ENCODE measurements around the gene RTTN.

DNA sequence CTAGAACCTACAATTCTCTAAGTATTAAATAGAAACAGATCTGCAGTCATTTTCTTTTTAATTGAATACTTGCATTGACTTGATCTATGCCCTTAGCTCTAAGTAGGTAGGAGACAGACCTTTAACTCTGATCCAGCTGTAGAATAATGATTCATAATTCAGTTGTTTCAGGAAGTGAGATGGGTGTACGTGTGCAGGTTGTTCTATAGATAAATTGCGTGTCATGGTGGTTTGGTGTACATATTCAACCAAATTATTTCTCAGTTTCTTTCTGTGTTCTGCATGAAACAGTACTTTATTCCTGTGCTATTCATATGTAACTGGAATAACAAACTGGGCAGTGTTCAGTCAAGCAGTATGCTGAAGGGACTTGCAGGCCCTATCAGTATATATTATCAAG, 223.5 kb downstream of the RTTN start:
- TF ChIP-seq, protein P1, sequence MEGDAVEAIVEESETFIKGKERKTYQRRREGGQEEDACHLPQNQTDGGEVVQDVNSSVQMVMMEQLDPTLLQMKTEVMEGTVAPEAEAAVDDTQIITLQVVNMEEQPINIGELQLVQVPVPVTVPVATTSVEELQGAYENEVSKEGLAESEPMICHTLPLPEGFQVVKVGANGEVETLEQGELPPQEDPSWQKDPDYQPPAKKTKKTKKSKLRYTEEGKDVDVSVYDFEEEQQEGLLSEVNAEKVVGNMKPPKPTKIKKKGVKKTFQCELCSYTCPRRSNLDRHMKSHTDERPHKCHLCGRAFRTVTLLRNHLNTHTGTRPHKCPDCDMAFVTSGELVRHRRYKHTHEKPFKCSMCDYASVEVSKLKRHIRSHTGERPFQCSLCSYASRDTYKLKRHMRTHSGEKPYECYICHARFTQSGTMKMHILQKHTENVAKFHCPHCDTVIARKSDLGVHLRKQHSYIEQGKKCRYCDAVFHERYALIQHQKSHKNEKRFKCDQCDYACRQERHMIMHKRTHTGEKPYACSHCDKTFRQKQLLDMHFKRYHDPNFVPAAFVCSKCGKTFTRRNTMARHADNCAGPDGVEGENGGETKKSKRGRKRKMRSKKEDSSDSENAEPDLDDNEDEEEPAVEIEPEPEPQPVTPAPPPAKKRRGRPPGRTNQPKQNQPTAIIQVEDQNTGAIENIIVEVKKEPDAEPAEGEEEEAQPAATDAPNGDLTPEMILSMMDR (IDR thresholded peaks at IDR 0.05; ENCODE audit: insufficient read depth, low read length, poor library complexity, severe bottlenecking) = no peak
- no peak for TF ChIP-seq EZH2phosphoT487 (conservative IDR thresholded peaks at IDR 0.05; ENCODE audit: low read length)

All from SU-DHL-6 (cell line).